ENCODE results near the gene AK5.

Gene AK5

DNA sequence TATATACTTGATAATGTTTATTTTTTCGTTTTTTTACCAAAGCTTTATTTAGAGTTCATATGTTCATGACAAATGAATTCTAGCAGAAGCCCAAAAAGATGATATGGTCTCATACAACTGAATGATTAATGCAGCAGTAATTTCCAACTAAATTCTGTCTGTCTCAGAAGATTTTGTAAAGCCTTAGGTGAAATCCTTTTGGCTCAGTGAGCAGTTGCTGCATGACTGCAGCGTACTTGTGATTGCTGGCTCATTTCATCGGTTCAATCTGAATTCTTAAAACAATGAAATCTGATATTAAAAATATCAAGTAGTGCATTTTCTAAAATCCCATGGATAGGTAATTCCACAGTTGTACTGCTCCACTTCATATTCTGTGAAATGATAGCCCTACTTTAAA lies 73.2 kb downstream of the AK5 start:
- DNase-seq: no peak

DNA sequence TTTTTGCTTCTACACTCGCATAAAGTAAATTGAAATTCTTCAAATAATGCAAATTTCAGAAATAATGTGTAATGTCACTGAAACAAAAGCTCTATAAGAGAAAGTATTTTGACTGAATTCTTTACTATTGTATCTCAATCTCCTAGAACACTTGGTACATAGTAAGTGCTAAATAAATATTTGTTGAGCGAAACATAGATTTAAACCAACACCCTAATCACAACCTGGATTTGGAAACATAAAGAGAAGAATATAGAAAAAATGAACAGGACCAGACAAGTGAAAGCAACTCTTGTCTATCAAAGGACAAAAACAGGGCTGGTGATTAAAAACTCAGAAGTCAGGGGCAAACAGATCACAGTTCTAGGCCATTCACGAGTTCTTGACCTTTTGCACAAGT lies 74.3 kb downstream of the AK5 start:
- no peak for DNase-seq

DNA sequence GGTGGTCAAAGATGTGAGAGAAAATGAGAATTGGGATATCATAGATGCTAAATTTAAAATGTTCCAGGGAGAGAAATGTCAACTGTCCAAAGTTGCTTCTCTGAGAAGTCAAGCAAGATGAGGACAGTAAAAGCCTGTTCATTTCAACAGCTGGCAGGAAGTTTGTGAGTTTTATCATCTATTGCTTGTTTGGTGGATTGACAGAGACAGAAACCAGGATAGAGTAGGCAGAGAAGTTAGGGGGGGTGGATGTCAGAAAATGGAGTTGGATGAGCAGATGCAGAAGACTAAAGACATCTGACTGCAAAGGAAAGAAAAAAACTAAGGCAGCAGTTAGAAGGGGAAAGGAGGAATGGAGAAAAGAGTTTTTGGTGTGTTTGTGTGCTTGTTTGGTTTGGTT lies 78.4 kb downstream of the AK5 start:
- no peak for DNase-seq

DNA sequence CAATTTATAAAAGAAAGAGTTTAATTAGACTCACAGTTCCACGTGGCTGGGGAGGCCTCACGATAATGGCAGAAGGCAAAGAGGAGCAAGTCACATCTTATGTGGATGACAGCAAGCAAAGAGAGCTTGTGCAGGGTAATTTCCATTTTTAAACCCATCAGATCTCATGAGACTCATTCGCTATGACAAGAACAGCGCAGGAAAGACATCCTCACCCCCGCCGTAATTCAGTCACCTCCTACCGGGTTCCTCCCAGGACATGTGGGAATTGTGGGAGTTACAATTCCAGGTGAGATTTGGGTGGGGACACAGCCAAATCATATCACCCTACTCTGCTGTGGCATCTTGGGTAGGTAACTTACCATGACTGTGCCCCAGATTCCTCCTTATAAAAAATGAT lies 79.8 kb downstream of the AK5 start:
- DNase-seq: no peak

DNA sequence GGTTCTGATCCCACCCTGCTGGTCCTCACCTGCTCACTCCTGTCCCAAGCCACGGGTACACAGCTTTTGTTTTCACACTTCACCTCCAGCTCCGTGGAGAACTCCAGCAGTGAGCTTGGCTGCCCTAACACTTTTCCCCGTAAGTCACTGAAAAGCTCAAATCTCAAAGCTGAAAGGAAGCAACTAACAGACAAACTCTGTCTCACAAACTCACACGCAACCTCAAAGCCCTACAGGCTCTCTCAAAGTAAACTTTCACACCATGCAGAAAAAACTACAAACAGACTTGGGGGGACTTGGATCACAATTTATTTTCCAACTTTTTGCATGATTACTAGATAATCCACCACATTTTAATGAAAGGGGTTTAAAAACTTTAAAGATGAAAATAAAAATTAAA lies 88.3 kb downstream of the AK5 start:
- DNase-seq: no peak

DNA sequence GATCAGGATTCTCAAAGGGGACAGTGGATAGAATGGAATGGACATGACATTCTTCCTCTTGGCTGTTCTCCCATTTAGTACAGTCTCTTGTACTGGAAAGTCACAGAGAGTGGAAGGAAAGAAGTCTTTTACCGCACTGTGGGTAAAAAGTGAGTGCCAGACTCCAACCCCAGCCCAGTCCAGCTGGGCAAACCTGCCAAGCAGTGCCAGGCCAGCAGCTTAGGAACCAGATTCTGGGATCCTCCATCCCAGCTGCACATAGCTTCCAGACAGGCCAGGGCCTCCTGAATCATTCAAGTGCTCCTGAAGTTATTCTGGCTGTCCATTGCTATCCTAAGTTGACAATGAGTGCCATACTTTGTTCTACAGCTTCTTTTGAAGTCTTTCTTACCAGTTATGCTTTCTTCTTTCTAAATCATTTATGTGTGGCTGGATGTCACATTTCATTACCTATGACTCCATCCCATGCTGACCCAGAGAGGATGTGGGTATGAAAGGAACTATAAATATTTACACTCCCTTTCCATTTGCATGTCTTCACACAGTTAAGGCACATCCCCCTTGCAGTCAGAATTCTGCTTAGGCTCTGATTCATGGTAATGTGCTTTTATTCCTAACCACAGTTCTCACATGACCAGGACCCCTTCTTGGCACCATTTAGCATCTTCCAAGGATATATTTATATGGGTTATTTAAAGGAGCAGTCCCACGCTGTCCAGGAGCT lies 88.9 kb downstream of the AK5 start:
- no peak for DNase-seq

DNA sequence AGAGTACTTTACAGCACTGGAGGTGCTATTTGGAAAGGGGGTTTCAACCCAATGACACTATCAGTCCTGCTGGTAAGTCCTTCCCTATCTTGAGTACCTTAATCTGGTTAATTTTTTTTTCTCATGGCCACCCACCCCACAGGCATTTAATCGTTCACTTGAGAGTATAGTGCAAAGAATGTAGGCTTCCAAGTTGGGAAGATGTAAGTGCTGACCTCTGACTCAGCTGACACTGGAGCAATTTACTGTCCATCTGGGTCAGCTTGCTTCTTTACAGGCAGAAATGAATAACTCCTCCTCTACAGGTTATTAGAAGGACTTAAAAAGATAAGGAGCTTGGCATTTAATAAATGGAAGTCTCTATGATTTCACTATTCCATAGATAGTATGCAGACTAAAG lies 89.6 kb downstream of the AK5 start:
- DNase-seq: no peak

DNA sequence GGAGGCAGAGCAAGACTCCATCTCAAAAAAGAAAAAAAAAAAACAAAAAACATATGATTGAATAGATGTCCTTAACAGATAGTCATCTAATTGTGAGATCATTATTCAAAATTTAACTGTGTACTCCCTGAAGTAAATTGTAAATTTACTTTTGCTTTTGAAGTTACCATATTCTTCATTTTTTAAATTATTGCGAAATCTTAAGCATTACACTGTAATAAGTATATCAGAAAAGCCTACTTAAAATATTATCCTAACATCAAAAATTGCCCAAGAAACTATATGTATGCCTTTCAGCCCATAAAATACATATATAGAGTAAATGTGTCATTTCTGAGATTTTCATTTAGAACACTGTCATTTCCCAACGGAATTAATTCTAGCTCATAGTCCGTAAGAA lies 91.9 kb downstream of the AK5 start:
- DNase-seq: no peak

DNA sequence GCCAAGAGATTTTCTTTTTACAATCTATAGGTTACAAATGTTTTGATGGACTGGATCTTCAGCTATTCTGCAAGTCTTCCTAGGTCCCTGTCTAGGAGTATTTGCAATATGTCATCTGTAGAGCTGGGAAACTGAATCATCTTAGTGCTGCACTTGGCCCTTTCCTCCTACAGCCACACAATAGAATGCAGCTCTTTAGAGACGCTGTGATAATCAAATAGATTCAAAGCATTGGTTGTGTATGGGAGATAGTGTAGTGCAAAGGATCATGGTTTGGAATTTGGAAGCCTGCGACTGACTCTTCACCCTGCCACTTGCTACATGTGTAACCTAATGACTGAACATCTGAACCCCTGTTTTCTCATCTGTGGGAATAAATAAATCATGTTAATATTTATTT lies 93.7 kb downstream of the AK5 start:
- DNase-seq: no peak

DNA sequence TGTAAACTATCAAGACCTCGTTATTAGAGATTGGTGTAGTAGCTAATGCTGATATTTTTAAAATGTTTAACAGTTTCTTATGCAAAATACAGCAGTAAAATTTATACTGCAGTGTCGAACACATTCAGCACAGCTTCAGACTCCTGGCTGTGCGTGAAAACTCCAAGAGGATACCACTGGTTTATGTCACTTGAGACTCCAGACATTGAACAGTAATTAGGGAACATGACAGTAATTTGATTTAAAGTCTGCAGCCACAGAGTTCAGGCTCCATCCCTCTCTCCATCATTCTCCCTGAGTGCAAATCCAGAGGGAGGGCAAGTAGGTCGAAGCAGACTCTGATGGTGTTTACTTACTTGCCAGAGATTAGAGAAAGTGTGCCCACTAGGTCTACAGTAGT lies 94.2 kb downstream of the AK5 start:
- no peak for DNase-seq

DNA sequence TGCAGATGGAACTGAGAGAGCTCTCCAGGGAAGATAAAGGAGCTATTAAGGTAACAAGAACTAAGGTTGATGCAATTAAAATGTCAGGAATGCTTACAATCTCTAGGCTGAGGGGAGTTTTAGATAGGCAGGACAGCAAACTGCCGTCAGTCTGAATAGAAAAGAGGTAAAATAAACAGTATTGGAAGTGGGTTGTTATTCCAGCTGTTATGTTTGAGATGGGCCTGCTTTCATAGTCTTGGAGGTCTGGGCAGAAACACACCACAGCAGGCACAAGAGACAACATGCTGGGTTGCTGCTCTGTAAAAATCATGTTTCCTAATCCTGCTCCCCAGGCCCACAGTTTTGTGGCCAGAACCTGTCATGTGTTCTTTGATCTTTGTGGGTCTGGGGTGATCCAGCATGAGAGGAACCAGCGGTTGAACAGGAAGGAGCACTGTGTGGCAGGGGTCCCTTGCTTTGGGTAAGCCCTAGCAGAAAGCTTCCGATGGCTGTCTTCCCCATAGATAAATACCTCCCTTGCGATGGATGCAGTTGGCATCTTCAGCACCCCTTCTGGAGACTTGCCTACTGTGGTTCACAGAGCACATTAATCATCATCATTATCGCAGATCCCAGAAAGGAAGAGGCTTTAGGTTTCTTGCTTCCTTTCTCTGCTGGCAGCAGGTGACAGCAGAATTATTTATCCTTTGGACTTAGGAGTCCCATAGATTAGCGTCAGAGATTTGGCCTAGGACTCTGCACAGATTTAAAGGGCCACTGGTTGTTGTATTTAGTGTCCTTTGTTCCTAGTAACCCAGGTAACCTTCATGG lies 97.1 kb downstream of the AK5 start:
- no peak for DNase-seq

DNA sequence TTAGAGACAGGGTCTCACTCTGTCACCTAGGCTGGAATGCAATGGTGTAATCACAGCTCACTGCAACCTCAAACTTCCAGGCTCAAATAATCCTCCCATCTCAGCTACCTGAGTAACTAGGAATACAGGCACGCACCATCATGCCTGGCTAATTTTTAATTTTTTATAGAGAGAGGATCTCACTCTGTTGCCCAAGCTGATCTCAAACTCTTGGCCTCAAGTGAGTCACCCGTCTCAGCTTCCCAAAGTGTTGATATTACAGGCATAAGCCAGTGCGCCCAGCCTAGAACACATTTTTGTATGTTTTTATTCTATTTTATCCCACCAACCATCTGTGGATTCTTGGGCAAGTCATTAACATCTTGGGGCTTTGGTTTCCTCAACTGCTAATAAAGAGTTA lies 100.5 kb downstream of the AK5 start:
- DNase-seq: no peak

DNA sequence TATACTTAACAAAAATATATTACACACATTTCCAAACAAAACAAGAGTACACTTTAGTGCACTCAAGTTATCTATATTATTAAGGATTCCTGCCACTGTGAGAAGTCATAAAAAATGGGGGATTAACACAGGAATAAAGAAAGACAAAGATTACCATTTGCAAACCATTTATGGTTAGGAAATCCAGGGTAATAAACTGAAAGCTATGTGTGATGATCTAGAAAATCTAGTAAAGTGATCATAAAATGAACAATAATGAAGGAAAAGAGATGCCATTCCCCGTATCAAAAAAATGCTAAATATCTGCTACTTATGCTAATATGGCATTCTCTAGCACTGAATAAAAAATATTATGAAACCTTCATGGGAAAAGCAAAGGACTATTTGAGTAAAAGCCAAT lies 101.4 kb downstream of the AK5 start:
- no peak for DNase-seq

DNA sequence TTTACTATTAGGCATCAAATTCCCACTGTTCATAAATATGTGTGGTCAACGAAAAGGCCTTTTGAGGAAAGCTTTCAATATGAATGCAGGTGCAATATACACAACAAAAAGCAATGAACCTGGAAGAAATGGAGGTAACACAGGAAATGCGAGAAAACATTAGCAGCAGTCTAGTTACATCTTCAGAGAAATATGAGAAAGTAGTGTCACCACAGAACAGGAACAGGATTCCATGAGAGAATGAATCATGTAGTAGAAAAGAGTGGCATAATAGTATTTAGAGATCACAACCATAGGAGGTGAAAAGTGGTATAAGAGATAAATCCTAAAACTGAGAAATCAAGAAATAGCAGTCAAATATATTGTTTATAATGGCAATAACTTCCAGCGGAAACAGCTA lies 103.7 kb downstream of the AK5 start:
- no peak for DNase-seq

DNA sequence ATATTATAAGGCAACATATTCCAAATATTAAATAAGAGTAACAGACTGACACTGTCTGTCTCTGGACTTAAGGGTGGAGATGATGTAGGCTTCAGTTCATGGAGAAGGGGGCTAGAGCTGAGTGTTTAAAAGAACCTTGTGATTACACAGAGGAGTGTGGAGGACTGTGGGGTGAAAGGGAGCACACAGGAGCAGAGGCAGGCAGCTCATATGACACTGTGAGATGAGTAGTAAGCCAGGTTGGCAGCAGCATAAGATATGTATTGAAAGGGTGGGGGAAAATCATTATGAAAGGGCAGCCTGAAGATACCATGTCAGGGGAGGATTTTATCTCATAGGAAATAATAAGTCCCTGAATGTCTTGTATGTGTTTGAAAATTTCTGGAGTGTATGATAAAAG lies 104.5 kb downstream of the AK5 start:
- no peak for DNase-seq

DNA sequence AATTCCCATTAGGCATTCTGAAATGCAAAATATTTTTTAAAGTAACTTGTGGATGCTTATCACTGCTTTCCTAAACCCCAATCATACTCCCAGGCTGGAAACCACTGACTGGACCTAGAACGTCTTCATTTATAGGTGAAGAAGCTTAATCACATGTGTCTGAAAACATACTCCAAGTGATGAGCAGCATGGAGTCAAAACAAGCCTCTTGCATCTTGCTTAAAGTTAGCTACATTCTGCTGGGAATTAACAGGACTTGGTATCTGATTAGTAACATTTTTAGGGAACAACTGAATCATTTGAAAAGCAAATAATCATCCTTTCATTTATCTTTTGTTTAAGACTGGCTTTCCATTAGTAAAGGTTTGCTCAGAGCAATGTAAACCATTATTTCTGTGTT lies 105.7 kb downstream of the AK5 start:
- DNase-seq: no peak

DNA sequence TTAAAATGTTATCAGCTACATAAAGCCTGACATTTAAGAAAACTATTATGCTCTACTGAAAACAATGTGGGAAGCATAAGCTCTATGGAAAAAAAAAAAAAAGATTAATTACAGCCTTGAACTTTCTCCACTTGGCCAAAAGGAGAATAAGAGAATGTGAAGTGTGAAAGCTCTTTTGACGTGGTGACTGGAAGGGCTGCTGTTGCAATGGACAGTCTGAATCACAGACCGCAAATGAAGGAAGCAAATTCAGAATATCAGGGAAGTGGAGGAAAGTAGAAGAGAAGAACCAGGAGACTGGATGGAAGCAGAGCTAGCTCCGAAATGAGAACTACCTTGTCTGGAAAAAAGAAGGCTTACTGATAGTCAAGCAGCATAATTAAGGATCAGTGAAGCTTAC lies 106.8 kb downstream of the AK5 start:
- DNase-seq: no peak

DNA sequence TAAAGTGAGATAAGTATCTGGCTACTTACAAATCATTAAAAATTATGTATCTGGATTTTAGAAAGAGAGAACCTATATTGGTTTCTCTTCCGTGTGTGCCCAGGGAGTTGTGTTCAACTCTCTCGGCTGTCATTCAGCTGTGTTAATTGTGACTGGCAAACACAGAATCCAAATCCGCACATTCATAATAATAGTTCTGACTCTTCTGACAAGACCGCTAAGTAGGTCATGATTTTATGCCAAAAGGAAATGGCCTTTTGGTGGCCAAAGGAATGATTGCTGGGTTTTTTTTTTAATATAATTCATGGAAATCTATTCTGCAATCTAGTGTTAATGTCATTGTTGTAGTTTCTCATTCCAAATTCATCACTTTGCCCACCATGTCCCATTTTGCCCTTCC lies 110.7 kb downstream of the AK5 start:
- no peak for DNase-seq

DNA sequence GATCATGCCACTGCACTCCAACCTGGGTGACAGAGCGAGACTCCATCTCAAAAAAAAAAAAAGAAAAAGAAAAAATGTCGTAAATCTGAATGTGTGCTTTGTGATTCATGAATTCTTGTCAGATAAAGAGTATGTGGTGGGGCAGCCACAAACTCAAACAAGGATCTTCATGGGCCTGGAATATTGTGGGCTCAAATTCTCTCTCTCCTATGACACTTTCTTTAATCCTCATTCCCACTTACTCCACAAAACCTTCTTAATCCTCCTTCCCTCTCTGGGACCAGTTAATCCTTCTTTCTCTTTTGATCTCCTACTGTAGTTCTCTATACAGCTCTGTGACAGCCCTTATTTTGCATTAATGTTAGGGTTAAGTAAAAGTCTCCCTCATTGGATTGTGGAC lies 112.3 kb downstream of the AK5 start:
- DNase-seq: no peak

DNA sequence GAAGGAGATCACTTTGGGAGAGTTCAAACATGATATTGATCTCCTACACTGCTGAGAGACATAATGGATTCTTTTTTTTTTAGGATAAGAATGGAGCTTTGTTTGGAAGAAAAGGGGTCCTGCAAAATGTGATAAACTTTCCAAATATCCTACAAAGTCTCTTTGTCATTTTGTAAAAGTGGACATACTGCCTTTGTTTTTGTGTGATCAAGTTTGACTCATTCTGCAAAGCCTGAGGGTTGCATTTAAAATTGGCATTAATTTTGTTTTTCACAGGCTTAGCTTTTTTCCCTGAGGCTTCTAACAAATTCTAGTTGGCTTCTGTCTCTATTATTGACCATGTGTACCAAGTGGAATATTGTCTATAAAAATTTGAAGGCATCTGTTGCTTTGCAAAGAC lies 113.2 kb downstream of the AK5 start:
- DNase-seq: no peak

DNA sequence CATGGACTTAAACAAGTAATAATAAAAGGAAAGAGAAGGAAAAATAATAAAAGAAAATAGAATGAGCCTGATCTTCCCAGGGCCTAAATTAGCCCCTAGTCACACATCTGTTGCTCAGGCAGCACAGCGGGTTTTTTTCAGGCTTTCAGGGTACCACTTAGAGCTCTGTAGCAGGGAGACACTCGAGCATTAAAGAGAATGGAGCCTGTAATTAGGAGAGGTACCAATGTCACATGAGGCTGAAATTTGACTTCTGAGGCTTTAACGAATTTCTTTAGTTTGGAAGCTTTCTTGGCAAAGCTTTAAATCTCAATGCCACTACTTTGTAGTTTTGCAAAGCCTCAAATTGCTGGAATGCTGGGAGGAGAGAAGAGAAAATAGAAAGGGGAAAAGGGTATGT lies 116.3 kb downstream of the AK5 start:
- no peak for DNase-seq

DNA sequence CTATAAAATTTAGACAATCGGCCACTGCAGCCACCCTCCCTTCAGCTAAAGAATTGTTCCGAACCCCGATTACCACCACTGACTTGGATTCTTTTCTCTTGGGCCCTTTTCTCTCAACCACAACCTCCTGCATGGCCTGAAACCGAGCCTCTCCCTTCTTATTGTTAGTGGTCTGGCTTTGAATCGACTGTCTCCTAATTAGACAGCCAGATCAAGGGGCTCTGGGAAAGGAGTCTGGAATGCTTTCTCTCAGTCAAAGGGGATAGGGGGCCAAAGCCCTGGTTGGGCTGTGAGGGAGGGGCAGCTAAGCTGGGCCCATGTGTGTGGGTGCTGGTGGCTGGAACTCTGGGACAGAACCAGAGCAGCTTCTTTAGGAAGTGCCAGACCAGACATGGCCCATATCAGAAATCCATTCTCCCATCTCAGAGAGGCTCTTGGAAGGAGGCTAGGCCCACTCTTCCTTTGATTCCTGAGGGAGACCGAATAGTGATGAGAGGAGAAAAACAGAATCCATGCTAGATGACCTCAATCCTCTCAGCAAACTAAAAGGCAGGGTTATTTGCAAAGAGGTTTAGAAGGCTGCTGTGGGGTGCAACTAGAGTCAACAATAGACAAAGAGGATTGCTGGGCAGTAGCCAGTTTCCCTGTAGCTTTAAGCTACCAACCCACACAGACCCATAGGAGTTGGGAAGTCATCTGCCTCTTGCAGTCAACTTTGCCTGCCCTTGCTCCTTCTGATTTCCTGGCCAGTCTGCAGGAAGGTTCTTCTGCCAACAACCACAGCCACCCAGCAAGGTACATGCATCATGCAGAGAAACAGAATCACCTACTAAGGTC lies 117.6 kb downstream of the AK5 start:
- DNase-seq: no peak

DNA sequence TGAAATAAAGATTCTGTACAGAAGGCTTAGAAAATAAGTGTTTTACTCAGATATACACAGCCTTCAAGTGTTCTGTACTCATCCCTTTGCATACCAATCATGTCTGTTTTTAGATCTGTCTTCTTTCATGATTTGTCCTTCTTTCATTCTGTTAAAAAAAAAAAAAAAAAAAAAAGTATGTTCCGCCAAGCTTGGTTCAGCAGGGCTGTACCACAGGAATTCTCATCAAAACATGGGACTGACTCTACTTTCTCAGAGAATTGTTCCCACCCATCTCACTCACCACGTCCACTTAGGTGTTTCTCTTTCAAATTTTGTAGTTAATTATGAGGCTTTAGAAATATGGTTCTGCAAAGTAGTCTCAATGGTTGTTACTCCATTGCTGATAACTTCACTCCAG lies 119.0 kb downstream of the AK5 start:
- DNase-seq: no peak

DNA sequence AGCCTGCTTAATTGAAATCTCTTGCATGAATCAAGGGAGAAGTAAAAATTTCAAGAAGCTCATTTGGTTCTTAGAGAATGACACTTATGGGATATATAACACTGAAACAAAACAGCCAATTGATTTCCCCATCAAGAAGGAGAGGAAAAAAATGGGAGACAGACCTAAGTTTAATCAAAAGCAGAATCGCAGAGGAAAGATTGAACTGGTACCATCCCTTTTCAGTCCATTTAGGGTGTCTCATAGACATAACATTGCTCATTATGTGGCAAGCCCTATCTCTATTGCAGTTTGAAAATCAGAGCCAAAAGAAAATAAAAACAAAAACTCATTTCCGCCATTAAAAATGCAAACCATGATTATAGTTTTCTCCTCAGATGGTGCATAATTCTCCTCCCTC lies 119.6 kb downstream of the AK5 start:
- DNase-seq: no peak

Measured in T-helper 9 cell (primary cell).